Thymus (tissue), 11 donors: ENCODE data around the gene TBX1. TPM values are rescaled to one million over a fixed set of nuclear protein-coding genes. Genes with fewer than 3 reads are reported as not detected.
A peak's percentile ranks its signal among the peaks of the same experiment; 100 is the strongest.

Source experiments
- DNase-seq, 9 donors: peaks; one replicate each; pipeline ENCODE4 v3.0.0-alpha.2; 2013; ENCODE audit warnings: low spot score in 9 of 9, low read depth in 6 of 9, missing footprints in 1 of 9
- H3K27ac ChIP-seq, 2 donors: one replicate each; pipeline ENCODE4 v1.5.1; 2013; ENCODE audit warnings: control low read depth in 1 of 2, low read depth in 1 of 2, low read length in 1 of 2, mild to moderate bottlenecking in 1 of 2, moderate library complexity in 1 of 2
- H3K27me3 ChIP-seq, 2 donors: one replicate each; pipeline ENCODE4 v1.5.1; 2013; ENCODE audit warnings: low read length in 1 of 2; ENCODE audit not compliant: control insufficient read depth in 2 of 2, insufficient read depth in 1 of 2
- H3K36me3 ChIP-seq, 2 donors: one replicate each; pipeline ENCODE4 v1.5.1; 2013; ENCODE audit warnings: low read length in 1 of 2, mild to moderate bottlenecking in 1 of 2, moderate library complexity in 1 of 2; ENCODE audit not compliant: control insufficient read depth in 2 of 2, insufficient read depth in 2 of 2
- H3K4me1 ChIP-seq, 2 donors: one replicate each; pipeline ENCODE4 v1.5.1; 2013; ENCODE audit warnings: low read length in 2 of 2; ENCODE audit not compliant: control insufficient read depth in 2 of 2, insufficient read depth in 2 of 2
- H3K4me3 ChIP-seq, 2 donors: one replicate each; pipeline ENCODE4 v1.5.1; 2013; ENCODE audit warnings: low read length in 2 of 2, control low read depth in 1 of 2, mild to moderate bottlenecking in 1 of 2
- H3K9me3 ChIP-seq, 2 donors: one replicate each; pipeline ENCODE4 v1.5.1; 2013; ENCODE audit warnings: low read length in 1 of 2, mild to moderate bottlenecking in 1 of 2; ENCODE audit not compliant: control insufficient read depth in 2 of 2, insufficient read depth in 1 of 2
- WGBS: extraction: QIAGEN DNeasy Blood & Tissue Kit; methylation state at CpG from one replicate; pipeline ENCODE4 v1.1.7; 2013; 5-methylcytosine and 5-hydroxymethylcytosine counted together
- polyA plus RNA-seq: library from polyadenylated mRNA; stranded (reverse); fragments of 200-250 nt; gene quantifications from one replicate; pipeline ENCODE4 v1.2.3, GENCODE V29; 2013
- total RNA-seq: library from RNA; stranded (reverse); fragments of 120-200 nt; gene quantifications from one replicate; pipeline ENCODE4 v1.2.4, GENCODE V29; 2013
- donor health status: healthy.

The TBX1 gene
- total and polyA plus RNA-seq, 2 donors, result 0.05 to 0.96 TPM

- H3K4me1 ChIP-seq, result peaks cover 6 to 37% of the 10 kb centered on the region in 2 donors
- peaks cover 0 to 13% of the 10 kb centered on the region in 2 donors for H3K9me3 ChIP-seq
- no peak overlapping the region for H3K27ac ChIP-seq
- H3K27me3 ChIP-seq, result peaks cover 75 to 98% of the 10 kb centered on the region in 2 donors
- WGBS, result 6% methylated on average over 59 of the region's 59 CpGs
- no peaks in the 10 kb centered on the region for H3K36me3 ChIP-seq
- DNase-seq, result no peak
- H3K4me3 ChIP-seq, result no peak overlapping the region
Measured at GRCh38 chr22:19755145-19755710, 5.3 kb upstream of the TBX1 start.

GRCh38 chr22:19755722-19756287 lies 4.8 kb upstream of the TBX1 start:
- no peak for DNase-seq
- Histone ChIP-seq H3K9me3 (peaks cover 0 to 13% of the 10 kb centered on the region in 2 donors), H3K4me3 (no peak overlapping the region), H3K36me3 (no peaks in the 10 kb centered on the region), H3K27me3 (peaks cover 77 to 98% of the 10 kb centered on the region in 2 donors), H3K27ac (no peak overlapping the region), H3K4me1 (peaks cover 6 to 37% of the 10 kb centered on the region in 2 donors)
- 5% methylated on average over 26 of the region's 26 CpGs for WGBS

- Histone ChIP-seq H3K9me3 (peaks cover 0 to 13% of the 10 kb centered on the region in 2 donors), H3K27ac (no peak overlapping the region), H3K4me1 (peaks cover 6 to 37% of the 10 kb centered on the region in 2 donors), H3K4me3 (peak overlapping the region in 1 of 2 donors; percentile 37), H3K36me3 (no peaks in the 10 kb centered on the region), H3K27me3 (peaks cover 82 to 97% of the 10 kb centered on the region in 2 donors)
- WGBS, result 3% methylated on average over 76 of the region's 76 CpGs
- peak in 6 of 9 donors; percentile 41 to 80 (median 60) for DNase-seq
Measured at GRCh38 chr22:19756288-19757128, 4.1 kb upstream of the TBX1 start.

- DNase-seq, result no peak
- H3K4me1 ChIP-seq, result peaks cover 6 to 40% of the 10 kb centered on the region in 2 donors
- H3K4me3 ChIP-seq, result peak overlapping the region in 1 of 2 donors; percentile 37
- 29% methylated on average over 16 of the region's 16 CpGs for WGBS
- peaks cover 0 to 18% of the 10 kb centered on the region in 2 donors for H3K9me3 ChIP-seq
- peaks cover 86 to 97% of the 10 kb centered on the region in 2 donors for H3K27me3 ChIP-seq
- no peak overlapping the region for H3K27ac ChIP-seq
- no peaks in the 10 kb centered on the region for H3K36me3 ChIP-seq
Measured at GRCh38 chr22:19757140-19757984, 3.2 kb upstream of the TBX1 start.

- no peak for DNase-seq
- peaks cover 91 to 97% of the 10 kb centered on the region in 2 donors for H3K27me3 ChIP-seq
- H3K4me3 ChIP-seq, result no peak overlapping the region
- peaks cover 6 to 43% of the 10 kb centered on the region in 2 donors for H3K4me1 ChIP-seq
- 53% methylated on average over 43 of the region's 43 CpGs for WGBS
- H3K27ac ChIP-seq, result no peak overlapping the region
- no peaks in the 10 kb centered on the region for H3K36me3 ChIP-seq
- H3K9me3 ChIP-seq, result peaks cover 2 to 20% of the 10 kb centered on the region in 2 donors
Measured at GRCh38 chr22:19757985-19758895, 2.3 kb upstream of the TBX1 start.

GRCh38 chr22:19758896-19759426 lies 1.6 kb upstream of the TBX1 start:
- WGBS, result 15% methylated on average over 21 of the region's 21 CpGs
- H3K4me3 ChIP-seq, result no peak overlapping the region

GRCh38 chr22:19759427-19760057 lies 1.0 kb upstream of the TBX1 start:
- H3K4me3 ChIP-seq, result no peak overlapping the region
- peaks cover 6 to 43% of the 10 kb centered on the region in 2 donors for H3K4me1 ChIP-seq

More at GRCh38 chr22:19758896-19759426, 1.6 kb upstream of the TBX1 start:
- Histone ChIP-seq H3K27me3 (peaks cover 92 to 97% of the 10 kb centered on the region in 2 donors), H3K9me3 (peaks cover 2 to 17% of the 10 kb centered on the region in 2 donors), H3K4me1 (peaks cover 6 to 43% of the 10 kb centered on the region in 2 donors), H3K36me3 (no peaks in the 10 kb centered on the region), H3K27ac (no peak overlapping the region)
- DNase-seq, result no peak

More at GRCh38 chr22:19759427-19760057, 1.0 kb upstream of the TBX1 start:
- H3K27ac ChIP-seq, result no peak overlapping the region
- DNase-seq, result no peak
- peaks cover 2 to 17% of the 10 kb centered on the region in 2 donors for H3K9me3 ChIP-seq
- H3K27me3 ChIP-seq, result peaks cover 92 to 97% of the 10 kb centered on the region in 2 donors
- H3K36me3 ChIP-seq, result no peaks in the 10 kb centered on the region
- WGBS, result 9% methylated on average over 43 of the region's 43 CpGs
